Measurements from ENCODE around the gene SYK. TPM values are rescaled to one million over a fixed set of nuclear protein-coding genes. Genes with fewer than 3 reads are reported as not detected.

SYK gene
- total and polyA plus RNA-seq, 7 experiments from 2014 or later, result 0.26 to 71.6 (median 2.1) TPM

- ChIA-PET POLR2A (interaction anchor here (0.5 kb wide), 1 partner anchor 12 kb away, joined by 3 read pairs; no protein-coding TSS in a partner anchor), CTCF (interaction anchor here (0.8 kb wide), 1 partner anchor 24 kb away, joined by 3 read pairs; no protein-coding TSS in a partner anchor)
- Histone ChIP-seq H3K36me3 (ENCODE audit: control insufficient read depth in 2 of 3, insufficient read depth in 3 of 3, low read length in 3 of 3) (no peaks in the 10 kb centered on the region), H3K27ac (ENCODE audit: low read depth, low read length) (no peak overlapping the region), H3K27me3 (ENCODE audit: control insufficient read depth in 2 of 2, insufficient read depth in 2 of 2, low read length in 2 of 2) (no peaks in the 10 kb centered on the region), H3K4me3 (ENCODE audit: low read length) (no peak overlapping the region), H3K9me3 (ENCODE audit: control insufficient read depth in 2 of 3, low read length in 3 of 3) (no peaks in the 10 kb centered on the region), H3K4me1 (ENCODE audit: control insufficient read depth in 2 of 2, insufficient read depth in 2 of 2, low read length in 2 of 2) (no peaks in the 10 kb centered on the region)
- no peak overlapping the region for H3K27ac Mint-ChIP-seq
- DNase-seq (no peak), ATAC-seq (peak; percentile 77)
- H3K27me3 Mint-ChIP-seq, result peaks cover 0 to 30% (median 25%) of the 10 kb centered on the region in 5 donors
- peaks cover 0 to 2% (median 0%) of the 10 kb centered on the region in 7 donors for H3K4me1 Mint-ChIP-seq
- peaks cover 0 to 4% (median 0%) of the 10 kb centered on the region in 11 donors for H3K9me3 Mint-ChIP-seq
- no peak overlapping the region for H3K4me3 Mint-ChIP-seq
- intact Hi-C loops (cut with micrococcal nuclease), result no loop called here
- no peaks in the 10 kb centered on the region for H3K36me3 Mint-ChIP-seq
These were observed 25.7 kb downstream of the SYK start for GRCh38 chr9:90827181-90827871.

DNA sequence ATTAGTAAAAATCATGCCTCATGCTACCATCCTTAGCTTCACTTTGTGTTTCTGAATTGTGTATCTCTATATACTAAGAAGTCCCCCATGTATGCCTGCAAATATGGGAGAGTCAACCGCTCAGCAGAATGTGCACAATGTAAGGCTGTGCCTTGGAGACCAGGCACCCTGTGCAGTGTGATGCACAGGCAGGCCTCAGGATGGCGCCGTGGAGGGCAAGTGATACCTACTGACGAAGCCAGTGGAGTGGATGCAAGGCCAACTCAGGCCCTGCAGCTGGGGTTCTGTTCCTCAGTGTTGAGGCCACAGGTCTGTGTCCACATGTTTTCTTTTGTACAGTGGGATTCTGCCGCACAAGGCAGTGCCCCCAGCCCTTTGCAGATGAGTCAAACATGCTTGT is 28.4 kb downstream of the SYK start:
- no peak for DNase-seq
- Mint-ChIP-seq H3K27ac (no peak overlapping the region), H3K27me3 (peaks cover 0 to 24% (median 21%) of the 10 kb centered on the region in 5 donors), H3K4me3 (no peak overlapping the region), H3K36me3 (no peaks in the 10 kb centered on the region), H3K4me1 (peaks cover 0 to 2% (median 0%) of the 10 kb centered on the region in 7 donors), H3K9me3 (peaks cover 0 to 1% (median 0%) of the 10 kb centered on the region in 11 donors)
- POLR2A ChIA-PET, result no interaction called here
- CTCF ChIA-PET, result interaction anchor here (0.7 kb wide), 1 partner anchor 14 kb away, joined by 4 read pairs; no protein-coding TSS in a partner anchor
- no peak for ATAC-seq
- no peaks in the 10 kb centered on the region for H3K36me3 ChIP-seq (ENCODE audit: control insufficient read depth in 2 of 3, insufficient read depth in 3 of 3, low read length in 3 of 3)
- no peak overlapping the region for H3K27ac ChIP-seq (ENCODE audit: low read depth, low read length)
- H3K4me1 ChIP-seq (ENCODE audit: control insufficient read depth in 2 of 2, insufficient read depth in 2 of 2, low read length in 2 of 2), result no peaks in the 10 kb centered on the region
- H3K4me3 ChIP-seq (ENCODE audit: low read length), result no peak overlapping the region
- intact Hi-C loops (cut with micrococcal nuclease), result no loop called here
- no peaks in the 10 kb centered on the region for H3K27me3 ChIP-seq (ENCODE audit: control insufficient read depth in 2 of 2, insufficient read depth in 2 of 2, low read length in 2 of 2)
- H3K9me3 ChIP-seq (ENCODE audit: control insufficient read depth in 2 of 3, low read length in 3 of 3), result no peaks in the 10 kb centered on the region

- no peaks in the 10 kb centered on the region for H3K4me1 ChIP-seq (ENCODE audit: control insufficient read depth in 2 of 2, insufficient read depth in 2 of 2, low read length in 2 of 2)
- ChIA-PET POLR2A (interaction anchor here (0.7 kb wide), 1 partner anchor 1217 kb away, joined by 3 read pairs; no protein-coding TSS in a partner anchor), CTCF (no interaction called here)
- Mint-ChIP-seq H3K27ac (no peak overlapping the region), H3K36me3 (no peaks in the 10 kb centered on the region), H3K27me3 (peaks cover 0 to 22% (median 19%) of the 10 kb centered on the region in 5 donors), H3K4me1 (no peaks in the 10 kb centered on the region), H3K4me3 (no peak overlapping the region), H3K9me3 (peaks cover 0 to 1% (median 0%) of the 10 kb centered on the region in 11 donors)
- intact Hi-C loops (cut with micrococcal nuclease), result no loop called here
- no peaks in the 10 kb centered on the region for H3K36me3 ChIP-seq (ENCODE audit: control insufficient read depth in 2 of 3, insufficient read depth in 3 of 3, low read length in 3 of 3)
- DNase-seq, result no peak
- no peak for ATAC-seq
- H3K4me3 ChIP-seq (ENCODE audit: low read length), result no peak overlapping the region
- H3K9me3 ChIP-seq (ENCODE audit: control insufficient read depth in 2 of 3, low read length in 3 of 3), result no peaks in the 10 kb centered on the region
- H3K27me3 ChIP-seq (ENCODE audit: control insufficient read depth in 2 of 2, insufficient read depth in 2 of 2, low read length in 2 of 2), result no peaks in the 10 kb centered on the region
- H3K27ac ChIP-seq (ENCODE audit: low read depth, low read length), result no peak overlapping the region
These were observed 29.4 kb downstream of the SYK start for GRCh38 chr9:90830977-90831376.

GRCh38 chr9:90832261-90832660 is 30.6 kb downstream of the SYK start:
- peaks cover 0 to 1% (median 0%) of the 10 kb centered on the region in 11 donors for H3K9me3 Mint-ChIP-seq
- Histone ChIP-seq H3K36me3 (ENCODE audit: control insufficient read depth in 2 of 3, insufficient read depth in 3 of 3, low read length in 3 of 3) (no peaks in the 10 kb centered on the region), H3K27me3 (ENCODE audit: control insufficient read depth in 2 of 2, insufficient read depth in 2 of 2, low read length in 2 of 2) (no peaks in the 10 kb centered on the region), H3K4me1 (ENCODE audit: control insufficient read depth in 2 of 2, insufficient read depth in 2 of 2, low read length in 2 of 2) (no peaks in the 10 kb centered on the region), H3K9me3 (ENCODE audit: control insufficient read depth in 2 of 3, low read length in 3 of 3) (no peaks in the 10 kb centered on the region), H3K27ac (ENCODE audit: low read depth, low read length) (no peak overlapping the region), H3K4me3 (ENCODE audit: low read length) (no peak overlapping the region)
- H3K36me3 Mint-ChIP-seq, result no peaks in the 10 kb centered on the region
- ATAC-seq (no peak), DNase-seq (no peak)
- peaks cover 0 to 25% (median 18%) of the 10 kb centered on the region in 5 donors for H3K27me3 Mint-ChIP-seq
- intact Hi-C loops (cut with micrococcal nuclease), result no loop called here
- H3K27ac Mint-ChIP-seq, result no peak overlapping the region
- H3K4me1 Mint-ChIP-seq, result peaks cover 0 to under 1% (median 0%) of the 10 kb centered on the region in 7 donors
- no peak overlapping the region for H3K4me3 Mint-ChIP-seq
- POLR2A ChIA-PET, result no interaction called here
- CTCF ChIA-PET, result no interaction called here

DNA sequence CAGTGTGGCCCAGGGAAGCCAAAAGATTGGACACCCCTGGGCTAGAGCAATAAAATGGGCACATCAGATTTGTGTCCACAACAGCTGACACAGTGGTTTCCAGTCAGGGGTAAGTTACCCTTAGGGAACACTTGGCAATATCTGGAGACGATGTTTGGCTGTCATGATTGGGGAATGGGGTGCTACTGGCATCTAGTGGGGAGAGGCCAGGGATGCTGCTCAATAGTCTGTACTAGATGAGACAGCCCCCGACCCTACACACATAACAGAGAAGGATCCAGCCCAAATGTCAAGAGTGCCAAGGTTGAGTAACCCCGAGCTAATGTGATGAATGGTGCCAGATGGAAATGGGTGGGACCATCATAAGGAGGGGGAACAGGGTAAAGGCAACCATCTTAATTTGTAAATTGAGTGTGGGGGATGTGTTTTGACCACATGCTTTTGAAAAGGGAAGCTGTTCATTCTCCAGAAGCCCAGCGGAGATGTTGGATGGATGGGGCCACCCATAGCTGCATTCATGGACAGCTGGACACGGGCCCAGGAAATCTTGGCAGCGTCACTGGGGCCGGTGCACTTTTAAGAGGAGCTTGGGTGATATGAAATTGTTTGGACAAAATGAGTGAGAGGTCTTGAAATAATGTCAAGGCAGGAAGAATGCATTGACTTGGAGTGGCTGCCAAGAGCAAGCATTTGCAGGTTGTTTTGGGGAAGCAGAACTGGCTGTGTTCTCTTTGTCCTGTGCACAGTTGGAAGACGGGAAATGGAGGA is 33.4 kb downstream of the SYK start:
- Histone ChIP-seq H3K4me1 (ENCODE audit: control insufficient read depth in 2 of 2, insufficient read depth in 2 of 2, low read length in 2 of 2) (no peaks in the 10 kb centered on the region), H3K4me3 (ENCODE audit: low read length) (no peak overlapping the region), H3K27me3 (ENCODE audit: control insufficient read depth in 2 of 2, insufficient read depth in 2 of 2, low read length in 2 of 2) (no peaks in the 10 kb centered on the region), H3K9me3 (ENCODE audit: control insufficient read depth in 2 of 3, low read length in 3 of 3) (no peaks in the 10 kb centered on the region), H3K27ac (ENCODE audit: low read depth, low read length) (no peak overlapping the region), H3K36me3 (ENCODE audit: control insufficient read depth in 2 of 3, insufficient read depth in 3 of 3, low read length in 3 of 3) (no peaks in the 10 kb centered on the region)
- POLR2A ChIA-PET, result no interaction called here
- Mint-ChIP-seq H3K4me1 (peaks cover 0 to 3% (median 0%) of the 10 kb centered on the region in 7 donors), H3K9me3 (peaks cover 0 to 1% (median 0%) of the 10 kb centered on the region in 11 donors), H3K4me3 (no peak overlapping the region), H3K27ac (no peak overlapping the region), H3K36me3 (no peaks in the 10 kb centered on the region), H3K27me3 (peaks cover 0 to 32% (median 4%) of the 10 kb centered on the region in 5 donors)
- DNase-seq (no peak), ATAC-seq (peak; percentile 42)
- CTCF ChIA-PET, result no interaction called here
- intact Hi-C loops (cut with micrococcal nuclease), result no loop called here

DNA sequence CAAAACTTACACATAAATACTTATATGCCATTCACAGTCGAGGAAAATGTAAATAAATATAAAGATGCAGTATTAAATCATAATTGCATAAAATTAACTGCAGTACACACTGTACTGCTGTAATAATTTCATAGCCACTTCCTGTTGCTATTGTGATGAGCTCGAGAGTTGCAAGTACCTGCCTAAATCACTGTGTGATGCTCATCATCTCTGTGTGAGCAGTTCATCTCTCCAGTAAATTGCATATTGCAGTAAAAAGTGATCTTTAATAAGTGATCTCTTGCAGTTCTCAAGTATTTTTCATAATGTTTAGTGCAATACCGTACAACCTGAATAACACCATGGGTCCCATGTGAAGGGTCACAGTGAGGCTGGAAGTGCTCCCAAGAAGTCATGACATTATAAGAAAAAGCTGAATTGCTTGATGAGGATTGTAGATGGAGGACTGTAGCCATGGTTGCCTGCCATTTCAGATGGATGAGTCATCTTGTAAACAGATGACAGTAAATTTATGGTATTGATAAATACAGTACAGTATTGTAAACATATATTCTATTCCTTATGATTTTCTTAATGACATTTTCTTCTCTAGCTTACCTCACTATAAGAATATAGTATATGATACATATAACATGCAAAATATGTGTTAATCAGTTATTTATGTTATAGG is 34.9 kb downstream of the SYK start:
- H3K27ac Mint-ChIP-seq, result no peak overlapping the region
- CTCF ChIA-PET, result no interaction called here
- peaks cover 0 to 3% (median 0%) of the 10 kb centered on the region in 7 donors for H3K4me1 Mint-ChIP-seq
- no peaks in the 10 kb centered on the region for H3K27me3 ChIP-seq (ENCODE audit: control insufficient read depth in 2 of 2, insufficient read depth in 2 of 2, low read length in 2 of 2)
- peaks cover 0 to 1% (median 0%) of the 10 kb centered on the region in 11 donors for H3K9me3 Mint-ChIP-seq
- no peak for ATAC-seq
- H3K4me3 ChIP-seq (ENCODE audit: low read length), result no peak overlapping the region
- peaks cover 0 to 28% (median 4%) of the 10 kb centered on the region in 5 donors for H3K27me3 Mint-ChIP-seq
- intact Hi-C loops (cut with micrococcal nuclease), result no loop called here
- no peaks in the 10 kb centered on the region for H3K4me1 ChIP-seq (ENCODE audit: control insufficient read depth in 2 of 2, insufficient read depth in 2 of 2, low read length in 2 of 2)
- no peak for DNase-seq
- no peaks in the 10 kb centered on the region for H3K36me3 Mint-ChIP-seq
- POLR2A ChIA-PET, result no interaction called here
- no peaks in the 10 kb centered on the region for H3K9me3 ChIP-seq (ENCODE audit: control insufficient read depth in 2 of 3, low read length in 3 of 3)
- no peak overlapping the region for H3K27ac ChIP-seq (ENCODE audit: low read depth, low read length)
- H3K4me3 Mint-ChIP-seq, result no peak overlapping the region
- H3K36me3 ChIP-seq (ENCODE audit: control insufficient read depth in 2 of 3, insufficient read depth in 3 of 3, low read length in 3 of 3), result no peaks in the 10 kb centered on the region

All from naive thymus-derived CD4-positive, alpha-beta T cell (primary cell).